ENCODE measurements around the gene IL7R.
"Not testable (repeated sequence)": the region's sequence is repeated elsewhere in the genome, so short reads cannot be mapped to it uniquely, and the experiment has no call there.

IL7R gene

DNA sequence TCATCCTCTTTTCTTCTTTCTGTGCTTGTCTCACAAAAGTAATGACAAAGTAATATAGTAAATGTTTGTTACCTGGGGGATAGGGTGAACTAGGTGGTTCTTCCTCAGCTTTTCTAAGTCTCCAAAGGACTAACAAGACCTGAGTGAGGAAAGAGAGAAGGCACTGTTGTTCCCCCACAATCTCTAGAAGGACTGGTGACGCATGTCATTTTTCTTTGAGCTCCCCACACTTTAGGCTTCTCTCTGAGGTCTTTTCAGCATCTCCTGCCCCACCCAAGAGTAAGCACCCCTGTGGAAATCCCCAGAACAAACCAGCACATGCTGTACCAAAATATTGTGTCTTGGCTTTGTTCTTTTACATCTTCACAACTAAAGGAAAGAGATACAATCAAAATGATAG is 2.4 kb upstream of the IL7R start:
- no peaks in the 10 kb centered on the region for H3K36me3 ChIP-seq (ENCODE audit: low read depth)
- no peaks in the 10 kb centered on the region for H3K27me3 ChIP-seq (ENCODE audit: insufficient read depth, poor library complexity, severe bottlenecking)
- DNase-seq (ENCODE audit: low spot score): no peak
- no peak overlapping the region for H3K4me3 ChIP-seq (ENCODE audit: severe bottlenecking)
- no peaks in the 10 kb centered on the region for H3K9me3 ChIP-seq (ENCODE audit: severe bottlenecking)
- no peak for ATAC-seq (ENCODE audit: low read depth)
- H3K27ac ChIP-seq (ENCODE audit: poor library complexity, severe bottlenecking): peak overlapping the region; percentile 96
- TF ChIP-seq CTCF (IDR thresholded peaks at IDR 0.05; ENCODE audit: poor library complexity, severe bottlenecking): no peak
- H3K4me1 ChIP-seq (ENCODE audit: insufficient read depth, poor library complexity, severe bottlenecking): peaks cover 53% of the 10 kb centered on the region

GRCh38 chr5:35855187-35855586 is 1.5 kb upstream of the IL7R start:
- Histone ChIP-seq H3K36me3 (ENCODE audit: low read depth) (no peaks in the 10 kb centered on the region), H3K4me1 (ENCODE audit: insufficient read depth, poor library complexity, severe bottlenecking) (peaks cover 54% of the 10 kb centered on the region), H3K9me3 (ENCODE audit: severe bottlenecking) (no peaks in the 10 kb centered on the region), H3K27ac (ENCODE audit: poor library complexity, severe bottlenecking) (peak overlapping the region; percentile 96), H3K27me3 (ENCODE audit: insufficient read depth, poor library complexity, severe bottlenecking) (no peaks in the 10 kb centered on the region), H3K4me3 (ENCODE audit: severe bottlenecking) (no peak overlapping the region)
- TF ChIP-seq CTCF (IDR thresholded peaks at IDR 0.05; ENCODE audit: poor library complexity, severe bottlenecking): no peak
- ATAC-seq (ENCODE audit: low read depth) (no peak), DNase-seq (ENCODE audit: low spot score) (no peak)

- H3K4me1 ChIP-seq (ENCODE audit: insufficient read depth, poor library complexity, severe bottlenecking): peaks cover 54% of the 10 kb centered on the region
- not testable (repeated sequence) for H3K4me3 ChIP-seq (ENCODE audit: severe bottlenecking); H3K9me3 ChIP-seq (ENCODE audit: severe bottlenecking); H3K27me3 ChIP-seq (ENCODE audit: insufficient read depth, poor library complexity, severe bottlenecking); H3K36me3 ChIP-seq (ENCODE audit: low read depth); DNase-seq (ENCODE audit: low spot score); ATAC-seq (ENCODE audit: low read depth)
- peak overlapping the region; percentile 96 for H3K27ac ChIP-seq (ENCODE audit: poor library complexity, severe bottlenecking)
Observed at GRCh38 chr5:35856186-35856764, 416 bp upstream of the IL7R start.

DNA sequence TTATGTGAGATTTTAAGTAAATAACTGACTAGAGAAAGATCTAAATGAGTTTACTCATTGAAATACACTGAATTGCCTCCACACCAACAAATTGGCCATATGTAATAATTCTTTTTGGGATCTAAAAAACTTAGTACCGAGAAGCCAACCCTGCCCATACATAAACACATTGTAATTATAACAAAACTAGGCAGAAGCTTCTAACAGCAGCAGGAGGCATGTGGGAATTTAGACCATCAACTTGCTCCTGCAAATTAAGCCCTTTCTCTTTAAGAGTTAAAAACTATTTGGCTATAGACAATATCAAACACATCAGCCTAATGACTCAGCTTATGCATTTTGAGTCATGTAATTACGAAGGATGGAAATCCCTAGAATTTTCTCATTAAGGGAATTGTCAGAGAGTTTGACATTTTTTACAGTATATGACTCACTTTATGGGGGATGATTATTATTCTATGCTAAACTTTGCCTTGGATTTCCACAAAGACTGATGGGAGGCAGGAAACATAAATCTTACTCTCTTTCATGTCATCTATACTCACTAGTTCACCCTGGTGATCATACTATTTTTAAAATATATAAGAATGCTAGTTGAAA is 1.0 kb downstream of the IL7R start:
- no peaks in the 10 kb centered on the region for H3K9me3 ChIP-seq (ENCODE audit: severe bottlenecking)
- peaks cover 54% of the 10 kb centered on the region for H3K4me1 ChIP-seq (ENCODE audit: insufficient read depth, poor library complexity, severe bottlenecking)
- peak overlapping the region; percentile 96 for H3K27ac ChIP-seq (ENCODE audit: poor library complexity, severe bottlenecking)
- ATAC-seq (ENCODE audit: low read depth) (peak; percentile 80), DNase-seq (ENCODE audit: low spot score) (no peak)
- H3K27me3 ChIP-seq (ENCODE audit: insufficient read depth, poor library complexity, severe bottlenecking): no peaks in the 10 kb centered on the region
- TF ChIP-seq CTCF (IDR thresholded peaks at IDR 0.05; ENCODE audit: poor library complexity, severe bottlenecking): peak; percentile 10
- H3K36me3 ChIP-seq (ENCODE audit: low read depth): no peaks in the 10 kb centered on the region
- no peak overlapping the region for H3K4me3 ChIP-seq (ENCODE audit: severe bottlenecking)

GRCh38 chr5:35859101-35859661 is 2.5 kb downstream of the IL7R start:
- no peak for ATAC-seq (ENCODE audit: low read depth)
- no peak for TF ChIP-seq CTCF (IDR thresholded peaks at IDR 0.05; ENCODE audit: poor library complexity, severe bottlenecking)
- Histone ChIP-seq H3K9me3 (ENCODE audit: severe bottlenecking) (no peaks in the 10 kb centered on the region), H3K27me3 (ENCODE audit: insufficient read depth, poor library complexity, severe bottlenecking) (no peaks in the 10 kb centered on the region), H3K27ac (ENCODE audit: poor library complexity, severe bottlenecking) (peak overlapping the region; percentile 96), H3K4me3 (ENCODE audit: severe bottlenecking) (no peak overlapping the region), H3K36me3 (ENCODE audit: low read depth) (no peaks in the 10 kb centered on the region), H3K4me1 (ENCODE audit: insufficient read depth, poor library complexity, severe bottlenecking) (peaks cover 48% of the 10 kb centered on the region)
- DNase-seq (ENCODE audit: low spot score): no peak

Measured in RWPE2 (cell line).